B cell (primary cell): ENCODE data around the gene CBX2. TPM values are rescaled to one million over a fixed set of nuclear protein-coding genes. Genes with fewer than 3 reads are reported as not detected.

Experiments
- ATAC-seq: fragments of 200-7000 bp; cut with Tn5 transposase; one replicate; pipeline ENCODE4 v1.10.0; 2021; ENCODE audit warnings: low read depth, mild to moderate bottlenecking, moderate number of reproducible peaks, moderate library complexity
- CTCF ChIA-PET: fragments of 350-600 bp; sonication (Branson Sonifier 250); formaldehyde crosslinking; loops from one replicate; lab custom pipeline; 2021; ENCODE audit warnings: antibody characterized with exemption, inconsistent platforms; lab: Charles Lee
- POLR2A ChIA-PET: fragments of 350-600 bp; sonication (Branson Sonifier 250); formaldehyde crosslinking; loops from one replicate; lab custom pipeline; 2021; ENCODE audit warnings: antibody characterized with exemption; lab: Charles Lee
- DNase-seq: peaks from one replicate; pipeline ENCODE4 v3.0.0; 2013
- H2AFZ ChIP-seq: 2 replicates; pipeline ENCODE4 v1.6.1; 2012; ENCODE audit warnings: mild to moderate bottlenecking, low read depth, low read length; ENCODE audit not compliant: insufficient read depth, poor library complexity, severe bottlenecking
- H3K27ac ChIP-seq, 2 donors: 1 replicate in 1 of 2; 2 replicates in 1 of 2; pipeline ENCODE4 v1.5.1; 2012 to 2013; ENCODE audit warnings: low read length in 2 of 2, mild to moderate bottlenecking in 2 of 2, moderate library complexity in 1 of 2
- H3K27me3 ChIP-seq, 4 experiments: fragments of 200-600 bp in 1 of 4; sonication (generic) in 1 of 4; replicated peaks in 1 of 4; 1 replicate in 2 of 4; 2 replicates in 2 of 4; pipeline versions ENCODE4 v1.6.1 to v1.7.0; 2013 to 2016; ENCODE audit warnings: low read length in 3 of 4, mild to moderate bottlenecking in 2 of 4, mixed read lengths in 1 of 4, moderate library complexity in 1 of 4; ENCODE audit not compliant: insufficient read depth in 4 of 4, control insufficient read depth in 3 of 4; ENCODE audit errors: control extremely low read depth in 1 of 4
- H3K36me3 ChIP-seq, 2 experiments: replicated peaks in 1 of 2; 1 replicate in 1 of 2; 2 replicates in 1 of 2; pipeline versions ENCODE4 v1.6.1 to v1.7.1; 2013; ENCODE audit warnings: low read length in 1 of 2; ENCODE audit not compliant: insufficient read depth in 2 of 2, control insufficient read depth in 1 of 2; ENCODE audit errors: control extremely low read depth in 1 of 2, extremely low read depth in 1 of 2
- H3K4me1 ChIP-seq, 2 donors: fragments of 200-600 bp in 1 of 2; sonication (generic) in 1 of 2; 1 replicate in 1 of 2; 2 replicates in 1 of 2; pipeline versions ENCODE4 v1.5.1 to v1.6.1; 2013 to 2017; ENCODE audit warnings: low read length in 2 of 2; ENCODE audit not compliant: control insufficient read depth in 2 of 2, insufficient read depth in 2 of 2
- H3K4me2 ChIP-seq: replicated peaks from 2 replicates; pipeline ENCODE3; 2012; ENCODE audit warnings: mild to moderate bottlenecking, low read depth, low read length; ENCODE audit not compliant: poor library complexity, severe bottlenecking
- H3K4me3 ChIP-seq, 5 experiments: fragments of 200-600 bp in 1 of 5; sonication (generic) in 1 of 5; 1 replicate in 3 of 5; 2 replicates in 2 of 5; pipeline versions ENCODE4 v1.5.1 to v1.7.0; 2011 to 2016; ENCODE audit warnings: low read length in 4 of 5, mild to moderate bottlenecking in 4 of 5, low read depth in 2 of 5, control low read depth in 1 of 5, moderate library complexity in 1 of 5; ENCODE audit not compliant: insufficient read depth in 1 of 5; ENCODE audit errors: control extremely low read depth in 1 of 5, extremely low read depth in 1 of 5
- H3K79me2 ChIP-seq: fragments of 200-600 bp; sonication (generic); one replicate; pipeline ENCODE4 v1.6.0; 2016; ENCODE audit warnings: low read length; ENCODE audit not compliant: control insufficient read depth, insufficient read depth
- H3K9ac ChIP-seq: fragments of 200-600 bp; sonication (generic); 2 replicates; pipeline ENCODE4 v1.6.1; 2017; ENCODE audit warnings: mild to moderate bottlenecking, low read length, moderate library complexity
- H3K9me3 ChIP-seq, 3 donors: one replicate each; pipeline versions ENCODE4 v1.6.1 to v1.7.1; 2013; ENCODE audit warnings: low read length in 2 of 3; ENCODE audit not compliant: control insufficient read depth in 2 of 3, insufficient read depth in 1 of 3; ENCODE audit errors: control extremely low read depth in 1 of 3
- H4K20me1 ChIP-seq: 2 replicates; pipeline ENCODE4 v1.6.0; 2012; ENCODE audit warnings: mild to moderate bottlenecking, low read length; ENCODE audit not compliant: insufficient read depth, control insufficient read depth, poor library complexity, severe bottlenecking
- H3K27ac Mint-ChIP-seq: one replicate; pipeline ENCODE4 v1.8.0; 2021; ENCODE audit warnings: mixed read lengths
- H3K27me3 Mint-ChIP-seq: one replicate; pipeline ENCODE4 v1.8.0; 2021; ENCODE audit warnings: mixed read lengths
- H3K4me1 Mint-ChIP-seq: one replicate; pipeline ENCODE4 v1.8.0; 2021; ENCODE audit warnings: mixed read lengths
- H3K4me3 Mint-ChIP-seq: one replicate; pipeline ENCODE4 v1.8.0; 2021; ENCODE audit warnings: mixed read lengths
- H3K9me3 Mint-ChIP-seq: one replicate; pipeline ENCODE4 v1.8.0; 2022; ENCODE audit warnings: mixed read lengths; ENCODE audit not compliant: insufficient read depth
- CTCF ChIP-seq: fragments of 200-600 bp; IDR thresholded peaks from one replicate; pipeline ENCODE4 v1.8.0; 2022; ENCODE audit warnings: antibody characterized with exemption, mild to moderate bottlenecking
- EZH2 ChIP-seq: IDR thresholded peaks from 2 replicates; pipeline ENCODE4 v1.6.1; 2012; ENCODE audit warnings: borderline replicate concordance, low read depth, mild to moderate bottlenecking, moderate library complexity, low read length; ENCODE audit not compliant: insufficient read depth, poor library complexity, severe bottlenecking
- WGBS: methylation state at CpG from one replicate; pipeline ENCODE4 v1.1.5; 2013; ENCODE audit warnings: missing lambda C conversion rate; ENCODE audit not compliant: insufficient coverage; 5-methylcytosine and 5-hydroxymethylcytosine counted together
- intact Hi-C: fragments of 100-400 bp; cut with micrococcal nuclease; formaldehyde crosslinking; loops from one replicate; pipeline ENCODE4 v1.10.0; 2022
- polyA plus RNA-seq: library from polyadenylated mRNA; depleted of rRNA; stranded (reverse); fragments of >200 nt; gene quantifications from 2 replicates; pipeline ENCODE4 v1.2.3, GENCODE V29; 2012
- total RNA-seq, 2 donors: library from RNA; stranded (reverse); fragments of 120-200 nt in 1 of 2; gene quantifications; 1 replicate in 1 of 2; 2 replicates in 1 of 2; pipeline versions ENCODE4 v1.2.3 to v1.2.4, GENCODE V29; 2013 to 2022

The CBX2 gene
- total and polyA plus RNA-seq, 2 donors (not counting 1 experiment from before 2014, with no cell fraction given), result 0.10 to 0.47 TPM

DNA sequence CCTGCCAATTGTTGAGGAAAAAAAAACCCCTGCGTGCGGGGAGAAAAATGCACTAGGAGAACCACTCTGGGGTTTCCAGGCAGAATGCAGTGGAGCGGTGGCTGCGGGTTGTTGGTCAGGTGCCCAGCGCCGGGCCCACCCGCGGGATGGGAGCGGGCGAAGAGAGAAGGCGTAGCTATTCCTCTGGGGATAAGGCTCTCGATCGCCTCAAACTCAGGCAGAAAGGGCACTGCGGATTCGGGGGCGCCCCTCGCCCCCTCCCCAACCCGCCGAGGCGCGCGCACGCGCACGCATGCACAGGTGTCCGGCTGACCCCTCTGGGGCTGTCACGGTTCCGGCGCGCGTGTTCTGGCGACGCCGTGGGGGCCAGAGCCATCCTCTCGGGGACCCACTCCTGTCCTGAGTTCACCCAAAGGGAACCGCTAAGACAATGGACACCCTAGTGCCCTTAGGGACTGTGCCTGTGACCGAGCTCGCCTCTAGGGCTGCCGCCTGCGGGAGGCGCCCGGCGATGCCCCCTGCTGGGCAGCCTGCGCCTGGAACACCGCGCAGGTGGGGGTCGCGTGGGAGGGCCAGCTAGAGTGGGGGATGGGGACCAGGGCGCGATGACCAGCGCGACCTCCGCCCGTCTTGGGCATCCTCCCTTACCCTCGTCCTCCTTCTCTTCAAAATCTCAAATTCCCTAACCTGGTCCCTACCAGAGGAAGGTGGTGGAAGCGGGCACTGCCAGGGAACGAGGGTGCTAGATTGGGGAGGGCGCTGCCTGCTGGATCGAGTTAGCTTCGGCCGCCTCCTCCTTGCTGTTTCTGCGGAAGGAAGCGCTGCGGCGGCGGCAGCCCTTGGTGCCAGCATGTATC lies 33.3 kb downstream of the CBX2 start:
- Mint-ChIP-seq H3K4me3 (peak overlapping the region; percentile 58), H3K27me3 (peaks cover 50% of the 10 kb centered on the region), H3K27ac (peak overlapping the region; percentile 65), H3K9me3 (no peaks in the 10 kb centered on the region), H3K4me1 (peaks cover 28% of the 10 kb centered on the region)
- Histone ChIP-seq H3K4me3 (peak overlapping the region in 1 of 5 experiments; percentile 25), H4K20me1 (peaks cover 59% of the 10 kb centered on the region), H3K4me1 (peaks cover 47 to 72% of the 10 kb centered on the region in 2 donors), H3K27ac (no peak overlapping the region), H3K4me2 (peak overlapping the region; percentile 68), H3K27me3 (peaks cover 0 to 90% (median 73%) of the 10 kb centered on the region in 4 experiments), H3K79me2 (no peaks in the 10 kb centered on the region), H3K9me3 (peaks cover 0 to 77% (median 0%) of the 10 kb centered on the region in 3 donors), H3K36me3 (no peaks in the 10 kb centered on the region), H3K9ac (no peak overlapping the region), H2AFZ (no peak overlapping the region)
- ATAC-seq (no peak), DNase-seq (peak; percentile 64)
- intact Hi-C loops, result loop anchor here (2.0 kb wide), 2 partner anchors 14 to 34 kb away; partner anchors contain the start of gene CBX8
- ChIA-PET POLR2A (interaction anchor here (0.5 to 3.4 kb wide), 6 partner anchors 10 to 1587 kb away, joined by 3 to 10 read pairs (median 8); partner anchors contain the start of genes CBX4 and CBX8), CTCF (interaction anchor here (0.7 to 3.6 kb wide), 10 partner anchors 7 to 161 kb away, joined by 3 to 21 read pairs (median 6); partner anchors contain the start of genes CBX4 and CBX8)
- TF ChIP-seq CTCF, result peak; percentile 17
- TF ChIP-seq EZH2, result no peak
- WGBS, result 3% methylated on average over 55 of the region's 66 CpGs
